ENCODE results near the gene SH3D21. TPM values are rescaled to one million over a fixed set of nuclear protein-coding genes. Genes with fewer than 3 reads are reported as not detected.
A peak's percentile ranks its signal among the peaks of the same experiment; 100 is the strongest.

SH3D21 gene
- total and polyA plus RNA-seq, 4 donors: 2.4 to 6.9 (median 4.6) TPM

DNA sequence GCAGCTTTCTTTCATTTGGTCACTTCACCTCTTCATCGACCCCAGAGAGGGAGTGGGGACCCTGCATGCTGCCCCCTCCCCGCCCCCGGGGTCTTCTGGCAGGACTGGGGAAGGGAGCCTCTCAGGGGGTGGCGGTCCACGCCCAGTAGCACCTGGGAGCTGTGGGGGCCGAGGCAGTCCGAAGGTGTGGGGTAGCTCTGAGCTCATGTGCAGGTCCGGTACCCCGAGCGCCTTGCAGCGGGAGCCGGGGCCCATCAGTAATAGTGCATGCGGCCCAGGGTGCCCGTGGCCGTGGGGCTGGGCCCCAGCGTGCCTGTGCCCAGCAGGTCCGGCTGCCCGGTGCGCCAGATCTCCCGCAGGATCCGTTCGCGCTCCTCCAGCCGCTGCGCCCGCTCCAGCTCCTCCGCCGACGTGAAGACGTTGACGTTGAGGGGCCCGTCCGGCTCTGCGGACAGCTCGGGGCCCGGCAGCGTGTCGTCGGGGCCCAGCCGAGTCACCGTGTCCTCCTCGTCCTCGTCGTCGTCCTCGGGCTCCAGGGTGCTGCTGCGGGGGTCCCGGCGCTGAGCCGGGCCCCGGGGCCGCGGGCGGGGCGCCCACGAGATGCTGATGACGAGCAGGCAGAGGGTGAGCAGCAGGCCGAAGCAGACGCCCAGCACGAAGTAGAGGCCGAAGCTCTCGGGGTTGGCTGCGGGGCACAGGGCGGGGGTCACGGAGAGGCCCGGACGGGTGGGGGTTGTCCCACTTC lies 16.0 kb downstream of the SH3D21 start:
- intact Hi-C loops (cut with DNase I): loop anchor here in 1 of 2 donors (10.0 kb wide), 1 partner anchor 607 kb away; the partner anchor contains the start of gene C1orf216
- peak in 1 of 2 donors; percentile 63 for DNase-seq
- WGBS, 2 donors: 5 to 7% methylated on average over 44 to 67 of the region's 67 CpGs
- no peaks in the 10 kb centered on the region for H3K4me1 ChIP-seq (ENCODE audit: control insufficient read depth in 1 of 2, insufficient read depth in 2 of 2, low read length in 2 of 2)
- H3K27me3 ChIP-seq (ENCODE audit: control insufficient read depth in 1 of 2, insufficient read depth in 2 of 2, low read length in 1 of 2): no peaks in the 10 kb centered on the region
- H3K27ac ChIP-seq (ENCODE audit: low read depth in 1 of 2, low read length in 2 of 2): peak overlapping the region; percentile 8 to 81
- peak overlapping the region; percentile 71 to 77 for H3K4me3 ChIP-seq (ENCODE audit: low read length in 2 of 2)
- no peaks in the 10 kb centered on the region for H3K9me3 ChIP-seq (ENCODE audit: control insufficient read depth, low read length)
- no peaks in the 10 kb centered on the region for H3K36me3 ChIP-seq (ENCODE audit: control insufficient read depth in 1 of 2, insufficient read depth in 2 of 2, low read length in 1 of 2)
- peak; percentile 8 for ATAC-seq (ENCODE audit: low FRiP score)

DNA sequence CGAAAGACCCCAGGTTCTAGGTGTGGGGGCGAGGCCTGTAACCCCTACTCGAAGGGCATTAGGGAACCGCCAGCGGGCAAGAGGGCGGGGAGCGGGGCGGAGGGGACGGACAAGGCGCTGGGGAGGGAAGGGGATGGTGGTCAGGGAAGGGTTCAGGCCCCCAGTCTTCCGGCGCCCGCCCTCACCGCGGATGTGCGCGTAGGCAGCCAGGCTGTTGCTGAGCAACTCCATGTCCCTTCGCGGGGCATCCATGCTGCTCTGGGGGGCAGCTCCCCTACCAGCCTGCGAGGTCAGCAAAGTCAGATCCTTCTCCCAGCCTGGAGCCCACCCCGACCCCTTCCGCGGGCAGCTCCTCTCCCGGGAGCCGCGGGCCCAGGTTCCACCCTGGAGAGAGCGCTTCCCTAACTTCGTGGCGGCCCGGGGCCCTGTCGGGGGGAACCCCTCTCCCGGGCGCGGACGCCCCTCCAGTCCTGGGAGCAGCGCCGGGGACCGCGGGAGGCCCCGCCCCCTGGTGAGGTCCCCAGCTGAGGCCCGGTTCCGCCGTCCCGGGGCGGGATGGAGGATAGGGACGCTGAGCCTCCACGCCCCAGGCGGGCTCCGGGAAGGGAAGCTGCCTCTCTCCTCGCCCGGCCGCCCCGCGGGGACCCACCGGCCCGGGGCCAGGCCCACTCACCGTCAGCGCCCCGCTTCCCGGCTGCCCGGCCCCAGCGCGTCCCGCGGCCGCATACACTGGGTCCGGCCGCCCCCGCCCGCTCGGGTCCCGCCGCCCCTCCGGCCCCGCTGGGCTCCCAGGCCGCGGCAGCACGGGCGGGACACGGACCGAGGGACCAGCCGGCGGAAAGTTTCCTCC lies 16.8 kb downstream of the SH3D21 start:
- Histone ChIP-seq H3K9me3 (ENCODE audit: control insufficient read depth, low read length) (no peaks in the 10 kb centered on the region), H3K36me3 (ENCODE audit: control insufficient read depth in 1 of 2, insufficient read depth in 2 of 2, low read length in 1 of 2) (no peaks in the 10 kb centered on the region), H3K4me3 (ENCODE audit: low read length in 2 of 2) (peak overlapping the region; percentile 71 to 77), H3K27ac (ENCODE audit: low read depth in 1 of 2, low read length in 2 of 2) (peak overlapping the region; percentile 47 to 81), H3K4me1 (ENCODE audit: control insufficient read depth in 1 of 2, insufficient read depth in 2 of 2, low read length in 2 of 2) (no peaks in the 10 kb centered on the region), H3K27me3 (ENCODE audit: control insufficient read depth in 1 of 2, insufficient read depth in 2 of 2, low read length in 1 of 2) (no peaks in the 10 kb centered on the region)
- peak; percentile 50 for ATAC-seq (ENCODE audit: low FRiP score)
- WGBS, 2 donors: 0 to 1% methylated on average over 43 to 83 of the region's 83 CpGs
- intact Hi-C loops (cut with DNase I): loop anchor here in 1 of 2 donors (10.0 kb wide), 1 partner anchor 608 kb away; the partner anchor contains the start of gene C1orf216
- DNase-seq: peak; percentile 84 to 89

DNA sequence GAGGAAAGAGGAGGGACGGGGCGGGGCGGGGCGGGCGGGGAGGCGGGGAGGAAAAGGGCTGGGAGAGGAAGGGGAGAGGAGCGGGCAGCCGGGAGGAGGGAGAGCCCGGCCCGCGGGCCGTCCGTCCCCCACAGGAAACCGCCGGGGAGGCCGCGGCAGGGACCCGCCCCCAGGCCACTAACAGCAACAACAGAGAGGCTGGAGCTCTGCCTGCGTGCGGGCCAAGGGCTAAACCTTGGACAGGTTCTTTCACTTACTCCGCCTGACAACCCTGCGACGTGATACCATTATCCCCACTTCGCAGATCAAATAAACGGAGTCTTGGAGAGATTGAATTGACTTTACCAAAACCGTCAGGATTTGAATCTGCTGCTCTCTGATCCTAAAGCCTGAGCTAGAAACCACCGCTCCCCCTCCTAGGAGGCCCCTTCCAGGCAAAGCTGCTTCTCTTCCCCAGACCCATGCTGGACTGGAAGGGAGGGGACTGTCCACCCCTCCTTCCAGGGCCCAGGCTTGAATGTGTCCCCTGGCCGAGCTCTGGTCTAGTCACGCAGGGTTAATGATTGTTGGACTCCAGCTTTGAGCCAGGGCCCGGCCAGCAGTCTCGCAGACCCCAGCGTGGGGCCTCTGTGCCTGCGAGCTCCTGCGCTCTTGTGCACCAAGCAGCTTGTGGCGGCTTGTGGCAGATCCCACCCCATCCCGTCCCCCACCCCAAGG lies 17.6 kb downstream of the SH3D21 start, which contains the start of gene EVA1B:
EVA1B (minus strand) TSS at position 10 of the 717 bp plus-strand sequence. CDS start 608 bp downstream, outside the sequence.
- no peaks in the 10 kb centered on the region for H3K4me1 ChIP-seq (ENCODE audit: control insufficient read depth in 1 of 2, insufficient read depth in 2 of 2, low read length in 2 of 2)
- no peaks in the 10 kb centered on the region for H3K36me3 ChIP-seq (ENCODE audit: control insufficient read depth in 1 of 2, insufficient read depth in 2 of 2, low read length in 1 of 2)
- no peaks in the 10 kb centered on the region for H3K9me3 ChIP-seq (ENCODE audit: control insufficient read depth, low read length)
- peak within 1 kb of the TSS; percentile 47 to 81 for H3K27ac ChIP-seq (ENCODE audit: low read depth in 1 of 2, low read length in 2 of 2)
- ATAC-seq (ENCODE audit: low FRiP score) (peak; percentile 71), DNase-seq (peak; percentile 92 to 93)
- H3K27me3 ChIP-seq (ENCODE audit: control insufficient read depth in 1 of 2, insufficient read depth in 2 of 2, low read length in 1 of 2): no peaks in the 10 kb centered on the region
- intact Hi-C loops (cut with DNase I): loop anchor here in 1 of 2 donors (10.0 kb wide), 1 partner anchor 609 kb away; the partner anchor contains the start of gene C1orf216
- 1 to 2% methylated on average over 30 to 36 of the region's 36 CpGs for WGBS, 2 donors
- peak within 1 kb of the TSS; percentile 71 to 77 for H3K4me3 ChIP-seq (ENCODE audit: low read length in 2 of 2)

DNA sequence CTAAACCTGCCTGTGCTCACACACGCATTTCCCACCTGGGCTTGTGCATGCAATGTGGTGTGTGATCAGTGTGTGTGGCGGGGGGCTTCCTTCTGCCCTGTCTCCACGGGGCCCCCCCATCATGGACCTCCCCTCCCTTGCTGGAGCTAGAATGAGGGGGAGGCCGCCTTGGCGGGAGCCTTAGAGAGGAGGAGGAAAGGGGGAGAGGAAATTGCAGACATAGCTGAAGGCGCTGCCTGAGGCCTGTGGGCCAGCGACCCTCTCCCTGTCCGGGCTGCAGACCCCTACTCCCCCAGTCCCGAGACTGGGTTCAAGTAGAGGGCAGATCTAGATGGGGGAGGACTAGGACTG lies 18.2 kb downstream of the SH3D21 start:
- H3K9me3 ChIP-seq (ENCODE audit: control insufficient read depth, low read length): no peaks in the 10 kb centered on the region
- WGBS, 2 donors: 10 to 16% methylated on average over 9 of the region's 9 CpGs
- no peak overlapping the region for H3K4me3 ChIP-seq (ENCODE audit: low read length in 2 of 2)
- H3K36me3 ChIP-seq (ENCODE audit: control insufficient read depth in 1 of 2, insufficient read depth in 2 of 2, low read length in 1 of 2): no peaks in the 10 kb centered on the region
- no peak overlapping the region for H3K27ac ChIP-seq (ENCODE audit: low read depth in 1 of 2, low read length in 2 of 2)
- no peaks in the 10 kb centered on the region for H3K4me1 ChIP-seq (ENCODE audit: control insufficient read depth in 1 of 2, insufficient read depth in 2 of 2, low read length in 2 of 2)
- ATAC-seq (ENCODE audit: low FRiP score) (no peak), DNase-seq (peak in 1 of 2 donors; percentile 70)
- intact Hi-C loops (cut with DNase I): loop anchor here in 1 of 2 donors (10.0 kb wide), 1 partner anchor 610 kb away; the partner anchor contains the start of gene C1orf216
- H3K27me3 ChIP-seq (ENCODE audit: control insufficient read depth in 1 of 2, insufficient read depth in 2 of 2, low read length in 1 of 2): no peaks in the 10 kb centered on the region

DNA sequence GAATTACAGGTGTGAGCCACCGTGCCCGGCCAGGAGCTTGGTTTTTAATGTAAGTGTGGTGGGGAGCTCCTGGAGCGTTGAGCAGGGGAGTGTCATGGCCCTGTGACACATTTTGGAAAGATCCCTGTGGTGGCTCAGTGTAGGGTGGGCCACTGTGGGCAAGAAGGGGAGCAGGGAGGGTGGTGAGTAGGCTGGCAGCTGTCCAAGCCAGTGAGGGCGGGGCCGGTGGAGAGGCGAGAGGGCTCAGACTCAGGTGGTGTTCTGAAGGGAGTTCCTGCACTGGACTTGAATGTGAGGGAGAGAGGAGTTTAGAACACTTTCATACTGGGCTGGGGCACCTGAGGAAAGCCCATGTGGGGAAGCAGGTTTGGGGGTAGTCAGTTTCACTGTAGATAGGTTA lies 20.3 kb downstream of the SH3D21 start:
- no peaks in the 10 kb centered on the region for H3K9me3 ChIP-seq (ENCODE audit: control insufficient read depth, low read length)
- intact Hi-C loops (cut with DNase I): loop anchor here in 1 of 2 donors (10.0 kb wide), 1 partner anchor 612 kb away; the partner anchor contains the start of gene C1orf216
- H3K4me3 ChIP-seq (ENCODE audit: low read length in 2 of 2): no peak overlapping the region
- no peak overlapping the region for H3K27ac ChIP-seq (ENCODE audit: low read depth in 1 of 2, low read length in 2 of 2)
- H3K36me3 ChIP-seq (ENCODE audit: control insufficient read depth in 1 of 2, insufficient read depth in 2 of 2, low read length in 1 of 2): no peaks in the 10 kb centered on the region
- DNase-seq: no peak
- 58 to 61% methylated on average over 6 of the region's 6 CpGs for WGBS, 2 donors
- no peak for ATAC-seq (ENCODE audit: low FRiP score)
- no peaks in the 10 kb centered on the region for H3K27me3 ChIP-seq (ENCODE audit: control insufficient read depth in 1 of 2, insufficient read depth in 2 of 2, low read length in 1 of 2)
- H3K4me1 ChIP-seq (ENCODE audit: control insufficient read depth in 1 of 2, insufficient read depth in 2 of 2, low read length in 2 of 2): no peaks in the 10 kb centered on the region

DNA sequence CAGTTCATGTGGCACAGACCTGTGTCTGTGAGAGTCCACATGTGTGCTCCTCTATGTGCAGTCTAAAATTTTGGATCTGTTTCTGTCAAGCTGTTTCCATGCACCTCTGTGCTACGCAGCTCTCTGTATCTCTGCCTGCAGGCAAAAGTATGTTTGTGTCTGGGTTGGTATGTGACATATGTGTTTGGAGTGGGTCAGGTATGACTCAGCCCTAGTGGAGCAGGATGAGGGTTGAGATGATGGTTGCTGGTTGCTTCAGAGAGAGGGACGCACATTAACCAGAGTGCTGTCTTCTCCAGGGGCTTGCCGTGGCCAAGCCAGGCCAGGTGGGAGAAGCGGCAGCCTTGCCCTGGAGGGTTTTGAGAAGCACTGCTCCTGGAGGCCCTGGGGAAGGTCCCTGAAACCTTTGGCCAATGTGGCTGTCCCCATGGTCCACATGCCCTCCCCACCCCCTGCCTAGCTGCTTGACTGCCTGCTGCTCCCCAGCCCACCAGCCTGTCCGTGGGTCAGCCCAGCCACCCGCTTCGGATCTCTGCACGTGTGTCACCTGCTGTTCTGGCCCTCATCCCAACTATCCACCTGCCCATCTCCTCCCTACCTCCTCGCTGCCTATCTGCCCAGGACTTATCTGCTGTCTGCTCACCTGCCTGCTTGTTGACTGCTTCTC lies 21.4 kb downstream of the SH3D21 start:
- no peaks in the 10 kb centered on the region for H3K36me3 ChIP-seq (ENCODE audit: control insufficient read depth in 1 of 2, insufficient read depth in 2 of 2, low read length in 1 of 2)
- ATAC-seq (ENCODE audit: low FRiP score): no peak
- intact Hi-C loops (cut with DNase I): loop anchor here in 1 of 2 donors (10.0 kb wide), 1 partner anchor 613 kb away; the partner anchor contains the start of gene C1orf216

DNA sequence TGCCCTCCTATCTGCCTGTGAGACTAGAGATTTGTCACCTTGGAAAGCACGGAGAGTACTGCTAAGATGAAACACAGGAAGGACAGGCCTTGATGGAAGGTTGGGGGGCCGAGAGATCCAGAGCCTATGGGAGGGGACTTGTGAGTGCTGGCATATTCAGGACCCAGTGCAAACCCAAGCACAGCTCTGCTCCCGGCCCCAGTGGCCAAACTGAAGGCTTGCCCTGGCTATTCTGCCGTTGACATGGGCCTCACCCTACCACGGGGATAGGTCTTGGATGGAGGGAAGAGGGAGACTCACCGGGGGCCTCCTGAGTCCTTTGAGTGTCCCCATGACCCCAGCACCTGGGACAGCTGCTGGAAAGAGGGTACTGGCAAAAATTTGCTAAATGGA lies 21.9 kb downstream of the SH3D21 start:
- Histone ChIP-seq H3K4me1 (ENCODE audit: control insufficient read depth in 1 of 2, insufficient read depth in 2 of 2, low read length in 2 of 2) (no peaks in the 10 kb centered on the region), H3K4me3 (ENCODE audit: low read length in 2 of 2) (no peak overlapping the region), H3K9me3 (ENCODE audit: control insufficient read depth, low read length) (no peaks in the 10 kb centered on the region), H3K27me3 (ENCODE audit: control insufficient read depth in 1 of 2, insufficient read depth in 2 of 2, low read length in 1 of 2) (no peaks in the 10 kb centered on the region), H3K27ac (ENCODE audit: low read depth in 1 of 2, low read length in 2 of 2) (no peak overlapping the region), H3K36me3 (ENCODE audit: control insufficient read depth in 1 of 2, insufficient read depth in 2 of 2, low read length in 1 of 2) (no peaks in the 10 kb centered on the region)
- 85 to 86% methylated on average over 6 of the region's 6 CpGs for WGBS, 2 donors
- intact Hi-C loops (cut with DNase I): loop anchor here in 1 of 2 donors (10.0 kb wide), 1 partner anchor 613 kb away; the partner anchor contains the start of gene C1orf216
- DNase-seq: no peak
- no peak for ATAC-seq (ENCODE audit: low FRiP score)

More for the DNA sequence above, 21.4 kb downstream of the SH3D21 start:
- WGBS, 2 donors: 86 to 89% methylated on average over 9 of the region's 9 CpGs
- Histone ChIP-seq H3K4me3 (ENCODE audit: low read length in 2 of 2) (no peak overlapping the region), H3K27me3 (ENCODE audit: control insufficient read depth in 1 of 2, insufficient read depth in 2 of 2, low read length in 1 of 2) (no peaks in the 10 kb centered on the region), H3K9me3 (ENCODE audit: control insufficient read depth, low read length) (no peaks in the 10 kb centered on the region), H3K4me1 (ENCODE audit: control insufficient read depth in 1 of 2, insufficient read depth in 2 of 2, low read length in 2 of 2) (no peaks in the 10 kb centered on the region), H3K27ac (ENCODE audit: low read depth in 1 of 2, low read length in 2 of 2) (no peak overlapping the region)
- DNase-seq: no peak
